Stimulated activated CD8-positive, alpha-beta memory T cell treated with anti-CD3 and anti-CD28 coated beads, Interleukin-4, amount 100 ng/mL, for 1 hour (primary cell): ENCODE measurements around the gene RUNX2.

Source experiments
- DNase-seq, 2 donors: peaks; one replicate each; pipeline ENCODE4 v3.0.0-alpha.2; 2020; ENCODE audit warnings: low read depth in 2 of 2, low spot score in 1 of 2

Gene RUNX2

GRCh38 chr6:45637611-45638257 lies 309.6 kb downstream of the RUNX2 start:
- DNase-seq = no peak

- DNase-seq = no peak
Observed at GRCh38 chr6:45640081-45640491, 312.0 kb downstream of the RUNX2 start.

- no peak for DNase-seq
Observed at GRCh38 chr6:45640811-45641210, 312.7 kb downstream of the RUNX2 start.

- no peak for DNase-seq
Observed at GRCh38 chr6:45642331-45643125, 314.4 kb downstream of the RUNX2 start.

- DNase-seq = no peak
Observed at GRCh38 chr6:45643126-45643525, 315.0 kb downstream of the RUNX2 start.

GRCh38 chr6:45644720-45645119 lies 316.6 kb downstream of the RUNX2 start:
- no peak for DNase-seq

GRCh38 chr6:45645302-45645701 lies 317.2 kb downstream of the RUNX2 start:
- no peak for DNase-seq

GRCh38 chr6:45647341-45648261 lies 319.5 kb downstream of the RUNX2 start:
- no peak for DNase-seq

GRCh38 chr6:45648262-45648620 lies 320.1 kb downstream of the RUNX2 start:
- no peak for DNase-seq

- no peak for DNase-seq
Observed at GRCh38 chr6:45650524-45651135, 322.5 kb downstream of the RUNX2 start.

GRCh38 chr6:45651301-45651700 lies 323.2 kb downstream of the RUNX2 start:
- no peak for DNase-seq

GRCh38 chr6:45652416-45652815 lies 324.3 kb downstream of the RUNX2 start:
- no peak for DNase-seq

GRCh38 chr6:45653117-45653883 lies 325.2 kb downstream of the RUNX2 start:
- DNase-seq = no peak

- no peak for DNase-seq
Observed at GRCh38 chr6:45654673-45655072, 326.5 kb downstream of the RUNX2 start.

- DNase-seq = no peak
Observed at GRCh38 chr6:45655745-45656476, 327.8 kb downstream of the RUNX2 start.

GRCh38 chr6:45657226-45657625 lies 329.1 kb downstream of the RUNX2 start:
- no peak for DNase-seq

GRCh38 chr6:45658400-45658799 lies 330.3 kb downstream of the RUNX2 start:
- DNase-seq = no peak

- DNase-seq = no peak
Observed at GRCh38 chr6:45658958-45659357, 330.8 kb downstream of the RUNX2 start.

- no peak for DNase-seq
Observed at GRCh38 chr6:45661661-45662060, 333.5 kb downstream of the RUNX2 start.
